ENCODE results near the gene BTBD18.
A peak's percentile ranks its signal among the peaks of the same experiment; 100 is the strongest.
"Not testable (repeated sequence)": the region's sequence is repeated elsewhere in the genome, so short reads cannot be mapped to it uniquely, and the experiment has no call there.

BTBD18 gene

DNA sequence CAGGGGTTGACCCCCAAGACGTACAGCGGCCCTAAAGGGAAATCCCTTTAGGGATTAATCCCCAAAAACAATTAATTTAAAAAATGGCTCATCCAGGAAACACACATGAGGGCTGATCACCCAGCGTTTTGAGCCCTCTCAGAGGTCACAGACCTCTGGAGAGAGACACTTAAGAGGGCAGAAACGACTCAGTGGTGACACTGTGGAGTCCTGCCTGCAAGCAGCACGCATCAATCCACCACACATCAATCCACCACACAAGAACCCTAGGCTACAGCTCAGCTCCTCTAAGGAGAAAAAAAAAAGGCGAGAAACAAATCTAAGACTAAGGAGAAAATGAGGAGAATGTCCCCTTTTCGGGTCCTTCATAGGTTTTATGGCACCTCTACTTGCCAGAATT, 22.8 kb downstream of the BTBD18 start:
- DNase-seq = no peak

- DNase-seq = no peak
These were observed 24.4 kb downstream of the BTBD18 start for GRCh38 chr11:57727185-57727584.

- not testable (repeated sequence) for DNase-seq
These were observed 34.9 kb downstream of the BTBD18 start for GRCh38 chr11:57716726-57717125.

DNA sequence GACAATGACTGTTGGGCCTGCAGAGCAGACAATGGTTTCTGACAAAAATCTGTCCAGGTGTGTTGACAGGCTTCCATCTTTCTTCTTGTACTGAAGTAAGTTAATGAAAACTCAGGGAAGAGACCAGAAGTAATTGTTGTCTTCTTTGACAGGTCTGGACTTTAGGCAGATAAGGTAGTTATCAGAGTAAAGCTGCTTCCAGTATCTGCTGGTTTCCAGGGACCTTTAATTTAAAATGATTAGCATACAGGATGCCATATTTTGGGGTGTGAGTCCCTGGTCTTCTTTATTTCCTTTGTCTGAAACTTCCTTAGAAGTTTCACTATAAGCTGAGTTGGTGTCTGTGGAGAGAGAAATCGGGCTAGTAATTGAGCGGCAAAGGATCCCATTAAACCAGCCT, 37.8 kb downstream of the BTBD18 start:
- DNase-seq = no peak

- peak; percentile 81 for DNase-seq
These were observed 39.1 kb downstream of the BTBD18 start, which contains the start of gene TMX2 for GRCh38 chr11:57712256-57713150. Gene TMX2 (plus strand): TSS chr11:57712593. CDS start chr11:57712619, 26 bp downstream.

GRCh38 chr11:57711414-57712255, 40.0 kb downstream of the BTBD18 start, which contains the start of gene MED19:
Gene MED19 (minus strand): TSS chr11:57712215. CDS start chr11:57712179, 36 bp downstream.
- DNase-seq = peak; percentile 61

GRCh38 chr11:57709802-57710367, 41.7 kb downstream of the BTBD18 start:
- no peak for DNase-seq

- not testable (repeated sequence) for DNase-seq
These were observed 46.2 kb downstream of the BTBD18 start for GRCh38 chr11:57705432-57705831.

GRCh38 chr11:57704932-57705331, 46.7 kb downstream of the BTBD18 start:
- DNase-seq = no peak

DNA sequence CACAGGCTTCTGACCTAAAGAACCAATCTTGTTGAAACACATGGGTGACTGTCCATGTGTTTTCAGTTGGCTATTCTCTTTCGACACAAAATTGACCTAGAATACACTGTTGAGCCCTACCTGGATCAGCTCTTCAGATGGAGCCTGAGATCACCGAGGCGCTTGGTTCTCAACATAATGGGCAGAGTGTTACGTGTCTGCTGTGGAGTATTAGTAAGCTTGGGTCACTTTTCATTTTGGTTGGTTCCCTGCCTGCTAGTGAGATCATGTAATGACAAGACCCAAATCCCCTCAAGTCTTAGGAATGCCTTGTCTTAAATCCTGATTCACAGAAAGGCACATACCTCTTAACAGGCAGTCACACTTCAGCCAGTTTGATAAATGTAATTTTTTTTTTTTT, 48.3 kb downstream of the BTBD18 start:
- DNase-seq = no peak

DNA sequence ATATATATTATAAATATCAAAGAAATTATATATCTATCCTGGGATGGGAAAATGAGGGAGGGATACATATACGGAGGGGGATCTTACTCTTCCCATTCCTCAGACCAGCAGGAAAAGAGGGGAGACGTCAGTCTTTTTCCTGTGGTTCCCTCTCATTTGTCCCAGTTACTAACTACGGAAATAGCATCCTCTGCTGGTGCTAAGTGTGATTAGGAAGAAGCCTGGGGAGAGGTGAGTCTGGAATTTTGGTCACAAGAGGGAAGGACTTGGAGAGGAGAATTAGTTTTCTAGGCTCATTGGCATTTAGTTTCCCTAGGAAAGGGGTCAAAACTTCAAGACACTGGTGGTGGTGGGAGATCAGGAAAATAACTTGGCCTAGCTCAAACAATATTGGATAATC, 51.2 kb downstream of the BTBD18 start:
- no peak for DNase-seq

- DNase-seq = no peak
These were observed 51.8 kb downstream of the BTBD18 start for GRCh38 chr11:57699813-57700212.

DNA sequence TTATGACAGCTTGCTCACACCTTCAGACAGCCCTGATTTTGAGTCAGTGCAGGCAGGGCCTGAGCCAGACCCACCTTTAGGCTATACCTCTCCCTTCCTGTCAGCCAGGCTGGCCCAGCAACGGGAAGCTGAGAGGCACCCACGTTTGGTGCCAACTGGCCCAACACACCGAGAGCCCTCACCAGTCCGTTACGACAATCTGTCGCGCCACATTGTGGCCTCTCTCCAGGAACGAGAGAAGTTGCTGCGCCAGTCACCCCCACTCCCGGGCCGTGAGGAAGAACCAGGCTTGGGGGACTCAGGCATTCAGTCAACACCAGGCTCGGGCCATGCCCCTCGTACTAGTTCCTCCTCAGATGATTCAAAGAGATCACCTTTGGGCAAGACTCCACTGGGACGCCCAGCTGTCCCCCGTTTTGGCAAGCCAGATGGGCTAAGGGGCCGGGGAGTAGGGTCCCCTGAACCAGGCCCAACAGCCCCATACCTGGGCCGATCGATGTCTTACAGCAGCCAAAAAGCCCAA, 52.7 kb downstream of the BTBD18 start:
- no peak for DNase-seq
